ENCODE measurements around the gene GLIPR1.
"Not testable (repeated sequence)": the region's sequence is repeated elsewhere in the genome, so short reads cannot be mapped to it uniquely, and the experiment has no call there.

Gene GLIPR1

GRCh38 chr12:75483431-75483830 is 2.9 kb downstream of the GLIPR1 start:
- TF ChIP-seq CTCF (IDR thresholded peaks at IDR 0.05; ENCODE audit: insufficient read depth, low read depth, low read length, missing control alignments): no peak
- H3K4me3 ChIP-seq (ENCODE audit: low read depth, low read length): no peak overlapping the region

GRCh38 chr12:75484450-75484849 is 3.9 kb downstream of the GLIPR1 start:
- H3K4me3 ChIP-seq (ENCODE audit: low read depth, low read length); DNase-seq (ENCODE audit: low read depth): not testable (repeated sequence)

More at GRCh38 chr12:75483431-75483830, 2.9 kb downstream of the GLIPR1 start:
- DNase-seq (ENCODE audit: low read depth): no peak

DNA sequence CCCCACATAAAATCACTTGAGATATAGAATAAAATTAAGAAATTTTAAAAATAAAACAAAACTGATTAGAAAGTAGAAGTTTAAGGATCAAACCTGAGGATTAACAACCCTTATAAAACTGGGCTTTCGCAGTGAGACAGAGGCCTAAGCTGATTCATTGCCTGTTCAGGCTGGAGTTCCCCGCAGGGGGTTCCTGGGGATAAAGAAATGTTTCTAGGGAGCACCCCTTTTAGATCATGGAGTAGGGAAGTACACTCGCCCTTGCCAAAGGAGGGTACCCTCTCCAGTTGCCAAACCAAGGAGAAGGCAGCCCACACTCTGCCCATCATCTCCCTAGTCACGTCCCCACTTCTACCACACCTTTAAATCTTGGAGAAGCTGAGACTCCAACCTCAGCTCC is 6.8 kb downstream of the GLIPR1 start:
- TF ChIP-seq CTCF (IDR thresholded peaks at IDR 0.05; ENCODE audit: insufficient read depth, low read depth, low read length, missing control alignments): no peak

GRCh38 chr12:75488553-75488952 is 8.0 kb downstream of the GLIPR1 start:
- H3K4me3 ChIP-seq (ENCODE audit: low read depth, low read length): no peak overlapping the region
- peak; percentile 32 for TF ChIP-seq CTCF (IDR thresholded peaks at IDR 0.05; ENCODE audit: insufficient read depth, low read depth, low read length, missing control alignments)
- DNase-seq (ENCODE audit: low read depth): peak; percentile 45

More for the DNA sequence above, 6.8 kb downstream of the GLIPR1 start:
- no peak overlapping the region for H3K4me3 ChIP-seq (ENCODE audit: low read depth, low read length)
- DNase-seq (ENCODE audit: low read depth): no peak

DNA sequence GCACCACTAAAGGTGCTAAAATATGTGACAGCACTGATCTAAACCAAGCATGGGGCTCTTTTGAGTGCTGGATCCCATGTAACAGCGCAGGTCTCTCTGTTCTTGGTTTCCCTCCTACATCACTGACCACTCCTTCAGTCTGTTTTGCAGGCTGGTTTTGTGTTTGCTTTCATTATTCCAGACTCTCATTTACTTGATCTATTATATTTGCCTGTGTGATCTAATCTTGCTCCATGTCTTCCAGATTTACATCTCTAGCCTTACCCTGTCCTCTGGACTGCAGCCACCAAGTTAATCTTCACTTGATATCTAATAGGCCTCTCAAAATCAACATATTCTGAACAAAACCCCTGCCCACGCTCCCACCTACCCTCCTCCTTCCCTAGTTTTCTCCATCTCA is 8.6 kb downstream of the GLIPR1 start:
- H3K4me3 ChIP-seq (ENCODE audit: low read depth, low read length): no peak overlapping the region
- DNase-seq (ENCODE audit: low read depth): no peak
- TF ChIP-seq CTCF (IDR thresholded peaks at IDR 0.05; ENCODE audit: insufficient read depth, low read depth, low read length, missing control alignments): no peak

DNA sequence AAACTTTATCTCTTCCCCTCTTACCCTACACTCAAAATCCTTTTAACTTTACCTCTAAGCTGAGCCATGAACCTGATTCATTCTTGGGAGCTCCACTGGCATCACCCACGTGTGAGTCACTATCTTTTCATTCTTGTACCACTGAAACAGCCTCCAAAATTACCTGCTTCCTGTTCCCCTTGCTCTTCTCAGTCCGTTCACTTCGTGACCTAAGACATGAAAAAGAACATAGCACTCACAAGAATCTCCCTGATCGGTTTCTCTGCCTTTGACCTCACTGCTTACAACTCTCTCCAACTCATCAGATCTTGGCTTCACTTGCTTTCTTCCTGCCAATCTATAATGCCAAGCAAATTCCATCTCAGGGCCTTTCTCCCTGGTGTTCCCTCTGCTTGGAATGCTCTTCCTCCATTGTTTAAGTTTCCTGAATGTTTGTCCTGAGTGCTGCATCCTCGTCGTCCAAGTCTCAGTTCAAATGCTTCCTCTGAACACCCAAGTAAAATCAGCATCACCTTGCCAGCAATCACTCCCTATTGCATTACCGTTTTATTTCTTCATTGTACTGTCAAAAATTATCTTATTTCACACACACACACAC is 9.2 kb downstream of the GLIPR1 start:
- no peak for TF ChIP-seq CTCF (IDR thresholded peaks at IDR 0.05; ENCODE audit: insufficient read depth, low read depth, low read length, missing control alignments)
- peak; percentile 57 for DNase-seq (ENCODE audit: low read depth)
- no peak overlapping the region for H3K4me3 ChIP-seq (ENCODE audit: low read depth, low read length)

DNA sequence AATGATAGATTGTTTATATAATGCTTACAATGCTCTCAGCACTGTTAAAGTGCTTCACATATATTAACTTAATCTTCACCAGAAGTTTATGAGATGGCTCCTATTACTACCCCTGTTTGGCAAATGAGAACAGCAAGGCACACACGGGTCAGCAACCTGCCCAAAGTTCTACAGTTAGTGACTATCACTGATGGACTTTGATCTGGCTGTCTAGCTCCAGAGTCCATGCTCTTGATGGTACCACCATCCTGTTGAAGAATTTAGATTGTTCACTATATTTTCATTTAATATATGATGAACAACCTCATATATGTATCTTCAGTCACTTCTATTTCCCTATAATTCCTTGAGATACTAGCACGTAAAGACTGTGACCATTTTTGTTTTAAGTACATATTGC is 10.6 kb downstream of the GLIPR1 start:
- DNase-seq (ENCODE audit: low read depth): no peak
- no peak overlapping the region for H3K4me3 ChIP-seq (ENCODE audit: low read depth, low read length)
- no peak for TF ChIP-seq CTCF (IDR thresholded peaks at IDR 0.05; ENCODE audit: insufficient read depth, low read depth, low read length, missing control alignments)
